ENCODE measurements around the gene ANKS1A.
A peak's percentile ranks its signal among the peaks of the same experiment; 100 is the strongest.
"Not testable (repeated sequence)": the region's sequence is repeated elsewhere in the genome, so short reads cannot be mapped to it uniquely, and the experiment has no call there.

The ANKS1A gene

DNA sequence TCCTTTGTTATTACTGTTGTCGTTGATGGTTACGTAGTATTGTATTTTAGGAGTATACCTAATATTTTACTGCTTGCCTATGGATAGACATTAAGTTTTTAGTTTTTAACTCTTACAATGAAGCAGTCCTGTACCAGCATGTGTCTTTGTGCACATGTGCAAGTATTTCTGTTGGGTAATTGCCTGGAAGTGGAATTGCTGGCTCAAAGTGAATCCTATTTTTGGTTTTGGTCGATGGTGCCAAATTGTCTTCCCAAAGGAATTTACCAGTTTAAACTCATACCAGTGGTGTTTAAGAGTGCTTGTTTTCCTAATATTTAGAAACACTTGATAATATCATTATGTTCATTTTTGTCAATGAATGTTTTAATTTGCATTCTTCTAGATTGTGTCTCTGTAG, 75.5 kb downstream of the ANKS1A start:
- DNase-seq = no peak

DNA sequence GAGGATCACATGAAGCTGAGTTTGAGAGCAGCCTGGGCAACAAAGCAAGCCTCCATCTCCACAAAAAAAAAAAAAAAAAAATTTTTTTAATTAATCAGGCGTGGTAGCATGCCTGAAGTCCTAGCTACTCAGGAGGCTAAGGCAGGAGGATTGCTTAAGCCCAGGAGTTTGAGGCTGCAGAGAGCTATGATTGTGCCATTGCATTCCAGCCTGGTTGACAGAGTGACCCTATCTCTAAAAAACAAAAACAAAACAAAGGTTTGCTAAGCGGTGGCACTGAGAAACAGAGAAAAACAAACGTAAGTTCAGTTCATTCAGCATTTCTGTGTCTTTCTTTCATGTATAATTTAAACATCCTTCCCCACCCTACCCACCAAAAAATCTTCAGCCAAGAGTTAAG, 78.4 kb downstream of the ANKS1A start:
- no peak for DNase-seq

DNA sequence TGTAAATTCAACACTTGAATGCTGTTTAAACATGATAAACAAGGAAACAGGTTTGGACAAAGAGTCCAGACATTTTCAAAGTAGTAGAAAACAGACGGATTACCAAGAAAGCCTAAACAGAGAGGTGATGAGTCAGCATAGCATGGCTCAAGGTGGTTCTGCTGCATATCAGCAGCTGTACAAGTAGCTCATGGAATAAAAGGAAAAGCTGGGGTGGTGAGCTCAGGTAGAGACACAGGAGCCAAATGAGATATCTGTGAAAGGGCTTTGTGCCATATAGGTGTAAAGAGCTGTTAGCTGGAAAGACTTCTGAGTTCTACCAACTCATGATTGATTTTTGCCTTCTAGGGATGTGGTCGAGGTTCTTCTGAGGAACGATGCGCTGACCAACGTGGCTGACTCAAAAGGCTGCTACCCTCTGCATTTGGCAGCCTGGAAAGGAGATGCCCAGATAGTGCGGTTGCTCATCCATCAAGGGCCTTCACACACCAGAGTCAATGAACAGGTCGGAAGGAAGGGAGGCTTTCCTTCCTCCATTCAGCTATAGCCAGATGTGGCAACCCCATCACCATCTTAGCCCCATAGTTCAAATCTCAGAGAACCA, 80.7 kb downstream of the ANKS1A start:
- no peak for DNase-seq

GRCh38 chr6:34970488-34970887, 81.4 kb downstream of the ANKS1A start:
- no peak for DNase-seq

GRCh38 chr6:34970957-34971356, 81.9 kb downstream of the ANKS1A start:
- no peak for DNase-seq

DNA sequence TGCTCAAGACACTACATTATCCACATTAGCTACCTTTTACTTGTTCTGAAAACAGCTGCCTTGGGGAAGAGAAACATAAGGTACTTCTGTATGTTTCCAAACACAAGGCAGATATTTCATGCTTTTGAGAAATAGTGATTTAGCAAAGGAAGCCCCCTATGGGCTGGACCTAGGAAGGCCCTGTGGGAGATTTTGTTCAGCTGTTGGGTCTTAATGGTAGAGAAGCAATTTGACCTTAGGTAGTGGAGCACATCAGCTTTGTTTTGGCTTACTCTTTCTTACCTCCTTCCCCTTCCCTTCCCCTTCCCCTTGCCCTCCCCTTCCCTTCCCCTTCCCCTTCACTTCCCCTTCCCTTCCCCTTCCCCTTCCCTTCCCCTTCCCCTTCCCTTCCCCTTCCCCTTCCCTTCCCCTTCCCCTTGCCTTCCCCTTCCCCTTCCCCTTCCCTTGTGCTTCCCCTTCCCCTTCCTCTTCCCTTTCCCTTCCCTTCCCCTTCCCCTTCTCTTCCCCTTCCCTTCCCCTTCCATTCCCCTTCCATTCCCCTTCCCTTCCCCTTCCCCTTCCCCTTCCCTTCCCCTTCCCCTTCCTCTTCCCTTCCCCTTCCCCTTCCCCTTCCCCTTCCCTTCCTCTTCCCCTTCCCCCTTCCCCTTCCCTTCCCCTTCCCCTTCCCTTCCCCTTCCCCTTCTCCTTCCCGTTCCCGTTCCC, 84.6 kb downstream of the ANKS1A start:
- peak; percentile 4 for DNase-seq

- DNase-seq = no peak
These were observed 85.2 kb downstream of the ANKS1A start for GRCh38 chr6:34974249-34974642.

DNA sequence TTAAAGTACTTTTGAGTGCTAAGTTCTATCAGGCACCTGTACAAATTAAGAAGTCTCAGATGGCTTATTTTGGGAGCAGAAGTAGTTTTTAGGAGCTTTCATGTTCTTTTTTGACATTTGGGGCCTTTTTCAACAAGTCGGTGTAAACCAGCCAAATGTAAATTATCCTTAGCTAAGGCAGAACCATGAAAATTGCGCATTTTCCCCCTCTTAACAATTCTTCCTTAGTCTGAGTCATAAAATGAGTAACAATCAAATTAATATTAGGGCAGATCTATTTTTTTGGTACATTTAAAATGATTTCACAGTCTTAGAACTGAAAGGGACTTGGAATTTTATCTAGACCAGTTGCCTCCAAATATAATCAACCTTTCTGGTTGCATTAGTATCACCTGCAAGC, 87.2 kb downstream of the ANKS1A start:
- no peak for DNase-seq

DNA sequence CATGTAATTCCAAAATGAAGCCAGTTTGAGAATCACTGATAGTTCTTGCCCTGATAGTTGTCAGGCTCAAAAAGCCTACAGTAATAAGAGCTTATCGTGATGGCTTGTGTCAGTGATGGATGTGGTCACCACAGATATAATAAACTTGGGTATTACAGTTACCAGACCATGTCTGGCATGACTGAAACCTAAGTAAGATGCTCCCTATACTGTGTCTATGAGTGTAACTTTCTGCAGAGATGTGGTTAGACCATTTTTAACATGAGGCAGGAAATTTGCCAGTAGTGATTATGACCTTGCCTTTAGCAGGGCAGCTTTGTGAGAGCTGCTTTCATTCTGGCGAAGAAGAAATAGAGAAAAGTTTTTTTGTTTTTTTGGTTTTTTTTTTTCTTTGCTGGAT, 90.2 kb downstream of the ANKS1A start:
- DNase-seq = no peak

DNA sequence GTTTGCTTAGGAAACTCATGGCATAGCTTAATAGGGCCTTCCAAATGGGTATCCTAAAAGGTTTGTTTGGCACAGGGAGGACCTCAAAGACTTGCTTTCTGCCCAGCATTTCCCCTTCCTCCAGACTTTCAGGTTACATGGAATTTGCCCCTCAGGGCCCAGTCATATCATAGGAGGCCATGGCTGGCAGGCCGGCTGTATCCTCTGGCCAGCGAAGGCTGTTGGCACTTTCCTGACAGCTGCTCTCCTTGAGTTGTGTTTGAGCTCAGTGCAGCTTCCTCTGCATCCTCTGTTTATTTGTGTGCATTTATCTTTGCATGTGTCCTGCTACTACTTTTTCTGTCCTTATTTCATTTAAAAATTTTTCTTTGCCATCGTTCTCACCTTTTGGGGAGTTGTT, 90.9 kb downstream of the ANKS1A start:
- no peak for DNase-seq

DNA sequence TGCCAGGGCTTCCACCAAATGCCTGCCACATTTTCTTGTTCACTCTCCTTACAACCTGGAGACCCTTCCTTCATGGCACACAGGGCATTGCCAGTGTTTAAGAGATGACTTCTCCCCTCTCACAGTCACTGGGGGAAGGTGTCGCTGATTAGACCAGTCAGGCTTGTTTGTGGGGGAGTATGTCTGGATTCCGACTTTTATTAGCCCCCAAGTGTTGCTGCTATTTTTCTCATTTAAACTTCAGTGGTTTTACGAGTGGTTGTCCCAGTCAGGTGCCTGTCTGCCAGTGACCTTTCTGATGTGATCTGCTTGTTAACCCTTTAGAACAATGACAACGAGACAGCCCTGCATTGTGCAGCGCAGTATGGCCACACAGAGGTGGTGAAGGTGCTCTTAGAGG, 92.3 kb downstream of the ANKS1A start:
- DNase-seq = no peak

- DNase-seq = no peak
These were observed 92.9 kb downstream of the ANKS1A start for GRCh38 chr6:34981951-34982350.

DNA sequence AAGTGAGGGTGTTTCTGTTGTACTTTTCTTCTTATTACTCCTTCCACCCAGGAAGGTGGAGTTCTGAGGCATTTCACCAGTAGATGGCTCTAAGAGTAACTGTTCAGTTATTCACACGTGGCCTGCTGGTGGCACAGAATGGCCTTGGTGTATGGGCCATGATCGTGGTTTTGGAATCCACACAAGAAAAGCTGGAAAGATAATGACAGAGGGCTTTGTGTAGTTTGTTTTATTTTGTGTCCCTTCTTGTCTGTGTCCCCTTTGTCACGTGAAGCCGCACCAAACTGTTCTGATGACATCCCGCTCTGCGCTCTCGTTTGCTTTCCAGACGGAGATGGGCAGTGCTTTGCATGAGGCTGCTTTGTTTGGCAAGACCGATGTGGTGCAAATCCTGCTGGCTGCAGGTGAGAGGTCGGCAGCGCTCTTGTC, 93.4 kb downstream of the ANKS1A start:
- peak; percentile 27 for DNase-seq

GRCh38 chr6:34984416-34984815, 95.4 kb downstream of the ANKS1A start:
- no peak for DNase-seq

DNA sequence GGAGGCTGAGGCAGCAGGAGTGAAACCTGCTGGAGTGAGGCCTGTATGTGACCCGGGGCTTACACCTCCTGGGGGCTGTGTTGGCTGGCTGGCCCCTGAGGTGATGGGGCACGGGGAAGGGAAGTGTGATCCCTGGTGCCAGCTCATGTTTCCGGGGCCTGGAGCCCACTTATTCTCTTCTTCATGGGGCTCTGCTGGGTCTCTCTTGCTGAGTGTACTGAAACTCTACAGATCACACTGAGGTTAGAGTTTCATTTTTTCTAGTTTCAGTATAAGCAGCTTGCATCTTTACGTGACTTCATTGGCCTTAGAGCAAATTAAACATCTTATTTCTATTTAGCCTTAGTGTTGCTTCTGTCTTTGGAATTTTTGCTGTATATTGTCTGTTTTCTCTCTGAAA, 96.2 kb downstream of the ANKS1A start:
- no peak for DNase-seq

- DNase-seq = peak; percentile 45
These were observed 97.8 kb downstream of the ANKS1A start for GRCh38 chr6:34986845-34987246.

GRCh38 chr6:34987506-34987905, 98.5 kb downstream of the ANKS1A start:
- no peak for DNase-seq

- DNase-seq = no peak
These were observed 102.0 kb downstream of the ANKS1A start for GRCh38 chr6:34990971-34991560.

DNA sequence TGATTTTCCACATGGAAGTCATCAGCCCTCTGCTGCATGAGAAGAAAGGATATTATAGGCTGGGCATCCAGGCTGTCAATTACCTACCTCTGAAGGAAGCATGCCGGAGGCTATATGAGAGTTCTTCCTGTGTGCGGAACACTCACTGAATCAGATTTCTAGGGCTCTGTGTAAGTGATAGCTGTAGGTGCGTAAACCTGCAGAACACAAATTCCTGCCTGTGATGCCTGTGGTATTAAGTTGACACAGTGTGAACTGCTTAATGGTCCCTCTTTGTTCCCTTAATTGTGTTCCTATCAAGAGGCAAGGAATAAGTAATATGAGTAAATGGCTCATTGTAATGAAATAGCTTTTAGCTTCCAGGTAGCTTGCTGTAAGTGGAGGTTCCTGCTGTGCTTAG, 103.3 kb downstream of the ANKS1A start:
- no peak for DNase-seq

GRCh38 chr6:34993213-34993612, 104.2 kb downstream of the ANKS1A start:
- no peak for DNase-seq

DNA sequence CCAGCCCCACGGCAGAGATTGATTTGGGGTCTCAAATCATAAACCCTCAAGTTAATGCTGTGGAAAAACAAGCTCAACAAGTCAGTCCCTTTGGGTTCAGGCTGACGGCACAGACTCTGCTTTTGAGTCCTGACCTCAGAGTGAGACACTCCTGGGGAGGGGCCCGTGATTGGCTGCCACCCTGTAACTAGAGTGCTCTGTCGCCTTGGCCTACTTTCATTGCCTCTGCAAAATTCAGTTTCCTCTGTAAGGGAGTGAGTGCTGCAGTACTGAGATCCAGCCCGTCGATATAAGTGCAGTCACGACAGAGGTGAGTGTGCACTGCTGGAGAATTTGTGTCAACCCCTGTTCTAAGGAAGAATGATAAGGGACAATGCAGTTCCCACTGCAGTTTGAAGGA, 105.6 kb downstream of the ANKS1A start:
- DNase-seq = no peak

GRCh38 chr6:34998417-34998816, 109.4 kb downstream of the ANKS1A start:
- not testable (repeated sequence) for DNase-seq

- DNase-seq = not testable (repeated sequence)
These were observed 110.1 kb downstream of the ANKS1A start for GRCh38 chr6:34999153-34999552.

DNA sequence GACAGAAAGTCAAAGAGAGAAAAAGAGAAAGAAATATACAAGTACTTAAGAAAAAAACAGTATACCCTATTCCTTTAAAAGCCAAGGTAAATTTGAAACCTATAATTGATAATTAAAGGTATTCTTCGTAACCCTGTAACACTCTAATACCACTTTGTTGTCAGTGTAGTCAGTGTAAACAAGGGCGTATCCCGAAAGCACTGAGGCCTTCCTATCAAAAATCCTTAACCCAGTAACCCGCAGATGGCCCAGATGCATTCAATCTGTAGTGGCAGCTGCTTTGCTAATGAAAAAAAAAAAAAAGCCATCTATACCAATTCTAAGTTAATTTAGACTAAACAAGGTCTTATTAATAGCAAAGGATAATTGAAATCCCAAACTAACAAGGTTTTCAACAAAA, 110.9 kb downstream of the ANKS1A start:
- DNase-seq = not testable (repeated sequence)

DNA sequence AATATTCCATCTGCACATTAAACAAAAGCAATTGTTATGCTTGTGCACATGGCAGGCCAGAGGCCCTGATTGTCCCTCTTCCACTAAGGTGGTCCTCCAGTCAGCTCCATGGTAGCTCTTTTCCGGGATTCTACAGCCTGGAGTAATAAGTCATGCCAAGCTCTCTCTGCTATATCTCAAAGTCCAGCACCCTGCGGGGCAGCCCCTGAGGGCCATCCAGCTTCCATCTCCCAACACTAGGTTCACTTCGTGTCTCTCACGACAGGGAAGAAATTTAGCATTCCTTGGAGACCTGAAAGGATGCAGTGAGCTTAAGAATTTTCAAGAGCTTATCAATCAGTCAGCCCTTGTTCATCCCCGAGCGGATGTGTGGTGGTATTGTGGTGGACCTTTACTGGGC, 112.3 kb downstream of the ANKS1A start:
- not testable (repeated sequence) for DNase-seq

Data from MV-4-11 (cell line).